ENCODE measurements around the gene SLC25A28.
"Not testable (repeated sequence)": the region's sequence is repeated elsewhere in the genome, so short reads cannot be mapped to it uniquely, and the experiment has no call there.

Gene SLC25A28

GRCh38 chr10:99625124-99625523 is 4.9 kb upstream of the SLC25A28 start:
- DNase-seq = not testable (repeated sequence)

DNA sequence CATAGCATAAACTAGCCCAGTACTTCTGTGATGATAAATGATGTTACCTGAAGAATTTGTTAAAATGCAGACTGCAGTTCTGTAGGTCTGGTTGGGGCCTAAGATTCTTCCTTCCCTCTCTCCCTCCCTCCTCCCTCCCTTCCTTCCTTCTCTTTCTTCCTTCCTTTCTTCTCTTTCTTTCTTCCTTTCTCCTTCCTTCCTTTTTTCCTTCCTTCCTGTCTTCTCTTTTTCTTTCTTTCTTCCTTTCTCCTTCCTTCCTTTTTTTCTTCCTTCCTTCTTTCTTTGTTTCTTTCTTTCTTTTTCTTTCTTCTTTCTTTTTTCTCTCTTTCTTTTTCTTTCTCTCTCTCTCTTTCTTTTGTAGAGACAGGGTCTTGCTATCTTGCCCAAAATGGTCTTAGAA is 3.7 kb upstream of the SLC25A28 start:
- DNase-seq = no peak

GRCh38 chr10:99621454-99622251 is 1.4 kb upstream of the SLC25A28 start:
- DNase-seq = no peak

DNA sequence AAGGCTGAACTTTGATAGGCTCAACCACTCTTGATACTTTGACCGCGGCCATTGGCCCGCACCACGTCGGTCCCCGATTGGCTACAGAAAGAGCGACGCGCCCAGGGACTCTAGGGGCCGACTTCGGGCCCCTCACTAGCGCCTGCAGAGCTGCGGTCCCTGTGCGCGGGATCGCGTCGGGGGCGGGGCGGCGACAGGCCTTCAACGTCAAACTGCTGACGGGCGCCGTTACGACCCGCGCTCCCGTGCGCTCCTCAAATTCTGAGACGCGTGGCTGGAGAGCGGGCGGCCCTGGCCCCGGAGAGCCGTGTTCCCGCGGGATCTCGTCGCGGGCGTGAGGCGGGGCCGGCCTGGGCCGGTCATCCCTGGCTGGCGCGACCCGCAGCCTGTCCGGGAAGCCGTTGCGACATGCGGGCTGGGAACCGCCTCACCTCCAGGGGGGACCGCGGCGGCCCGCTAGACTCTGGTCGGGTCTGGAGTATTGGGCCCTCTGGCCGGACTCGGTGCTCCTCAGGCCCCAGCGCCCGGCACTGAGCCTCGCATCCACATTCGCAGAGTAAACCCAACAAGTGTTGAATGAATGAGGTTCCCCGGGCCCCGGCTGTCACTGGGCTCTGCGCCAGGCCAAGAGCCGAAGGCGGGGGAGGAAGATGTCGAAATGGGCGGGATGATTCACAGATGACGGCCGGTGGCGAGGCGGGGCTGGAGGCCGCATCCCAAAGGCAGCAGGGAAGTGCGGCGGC is 643 bp upstream of the SLC25A28 start:
- peak; percentile 61 for DNase-seq

DNA sequence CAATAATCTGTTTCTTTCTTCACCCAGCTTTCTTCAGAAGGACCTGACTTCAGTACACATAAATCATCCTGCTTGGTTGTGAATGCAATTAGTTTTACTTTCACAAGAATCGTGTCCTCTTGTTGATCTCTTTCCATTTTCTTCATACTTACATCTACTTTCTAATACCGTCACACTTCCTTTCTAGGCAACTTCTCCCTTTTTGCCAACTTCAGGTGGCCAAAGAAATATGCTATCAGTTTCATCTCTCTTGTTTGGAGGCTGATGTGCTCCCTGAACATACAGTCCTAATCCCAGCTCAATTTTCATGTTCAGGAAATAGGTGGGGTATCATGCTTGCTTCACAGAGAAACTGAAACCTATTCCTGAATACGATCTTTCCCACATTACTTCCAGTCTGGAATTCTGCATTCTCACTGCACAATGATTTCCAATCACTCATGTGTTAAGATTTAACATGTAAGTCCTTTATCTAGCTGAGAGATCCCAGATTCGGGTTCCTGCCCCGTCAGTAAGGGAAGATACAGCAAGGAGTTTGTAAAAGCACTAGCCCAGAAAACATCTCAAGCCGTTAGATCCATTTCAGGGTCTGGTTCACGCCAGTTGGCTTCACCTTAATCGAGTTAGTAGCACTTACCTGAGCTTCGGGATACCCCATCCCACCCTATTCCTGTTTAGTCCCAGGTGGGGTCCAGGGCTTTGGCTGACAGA is 994 bp downstream of the SLC25A28 start:
- no peak for DNase-seq

DNA sequence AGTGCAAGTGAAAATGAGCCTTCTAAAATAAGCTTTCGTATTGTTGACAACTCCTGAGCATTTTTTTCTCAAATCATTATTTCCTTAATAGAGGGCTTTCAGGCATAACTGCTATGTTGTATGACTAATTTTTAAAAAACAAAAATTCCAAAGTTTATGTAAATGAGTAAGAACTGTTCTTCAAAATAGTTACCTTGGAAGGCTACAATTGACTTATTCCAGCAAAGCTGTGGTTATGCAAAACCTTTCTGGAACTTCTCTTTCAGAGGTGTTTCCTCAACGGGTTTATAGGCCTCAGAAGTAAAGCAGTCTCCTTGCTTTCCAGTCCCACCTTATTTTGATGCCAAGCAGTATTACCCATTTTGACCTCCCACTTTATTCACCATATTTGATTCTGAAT is 2.5 kb downstream of the SLC25A28 start:
- no peak for DNase-seq

DNA sequence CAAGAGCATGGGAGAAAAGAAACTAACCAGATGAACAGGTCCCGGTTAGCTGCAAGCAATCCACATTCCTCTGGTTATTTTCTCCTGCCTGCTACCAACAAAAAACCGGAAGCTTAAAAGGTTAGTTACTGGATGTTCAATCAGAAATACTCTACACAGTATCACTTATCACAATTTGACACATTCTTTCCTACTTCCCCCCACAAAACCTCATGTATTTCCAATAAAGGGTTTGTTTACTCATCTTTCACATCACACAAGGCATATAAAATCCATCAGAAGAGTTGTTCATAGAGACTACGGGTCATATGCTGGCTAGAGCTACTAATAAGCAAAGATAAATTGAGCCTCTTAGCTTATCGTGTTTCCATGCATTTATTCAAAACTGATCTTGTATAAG is 4.8 kb downstream of the SLC25A28 start:
- DNase-seq = no peak

- peak; percentile 3 for DNase-seq
These were observed 7.9 kb downstream of the SLC25A28 start for GRCh38 chr10:99612167-99612831.

DNA sequence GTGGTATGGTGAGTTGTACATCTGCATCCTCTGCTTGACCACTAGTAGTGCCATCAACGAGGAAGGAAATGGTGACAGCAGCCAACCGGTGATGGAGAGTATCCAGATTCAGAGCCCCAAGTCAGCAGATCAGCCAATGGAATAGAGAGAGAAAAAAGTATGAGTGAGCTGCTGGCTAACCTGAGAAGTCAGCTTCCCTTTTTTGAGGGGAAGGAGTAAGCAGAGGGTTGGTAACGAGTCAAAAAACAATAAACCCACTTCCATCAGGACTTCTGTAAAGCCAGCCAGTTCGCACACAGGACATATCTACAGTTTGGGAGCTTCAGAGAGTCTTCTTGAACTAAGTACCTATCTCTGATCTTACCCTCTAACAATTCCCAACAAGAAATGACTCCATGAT is 8.9 kb downstream of the SLC25A28 start:
- no peak for DNase-seq

DNA sequence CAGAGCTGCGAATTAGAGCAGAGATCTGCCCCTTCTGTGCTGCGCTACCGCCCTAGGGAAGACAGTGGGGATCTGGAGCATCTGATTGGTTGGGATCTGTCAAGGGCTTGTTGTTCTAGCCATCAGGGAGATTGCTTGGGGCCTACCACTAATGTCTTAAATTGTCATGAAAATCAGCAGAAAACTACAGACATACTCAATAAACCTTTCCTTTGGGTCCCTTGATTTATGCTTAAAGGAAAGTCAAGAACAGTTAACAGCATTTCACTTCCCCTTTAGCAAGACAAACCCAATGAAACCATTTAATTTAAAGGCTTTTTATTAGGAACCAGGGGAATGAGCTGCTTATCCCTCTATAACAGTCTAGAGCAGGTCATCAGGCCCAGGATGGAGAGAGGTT is 10.0 kb downstream of the SLC25A28 start:
- no peak for DNase-seq

GRCh38 chr10:99609186-99609585 is 11.1 kb downstream of the SLC25A28 start:
- DNase-seq = no peak

- DNase-seq = no peak
These were observed 14.9 kb downstream of the SLC25A28 start for GRCh38 chr10:99605351-99605750.

GRCh38 chr10:99604862-99605261 is 15.4 kb downstream of the SLC25A28 start:
- DNase-seq = no peak

- no peak for DNase-seq
These were observed 21.3 kb downstream of the SLC25A28 start for GRCh38 chr10:99598781-99599509.

DNA sequence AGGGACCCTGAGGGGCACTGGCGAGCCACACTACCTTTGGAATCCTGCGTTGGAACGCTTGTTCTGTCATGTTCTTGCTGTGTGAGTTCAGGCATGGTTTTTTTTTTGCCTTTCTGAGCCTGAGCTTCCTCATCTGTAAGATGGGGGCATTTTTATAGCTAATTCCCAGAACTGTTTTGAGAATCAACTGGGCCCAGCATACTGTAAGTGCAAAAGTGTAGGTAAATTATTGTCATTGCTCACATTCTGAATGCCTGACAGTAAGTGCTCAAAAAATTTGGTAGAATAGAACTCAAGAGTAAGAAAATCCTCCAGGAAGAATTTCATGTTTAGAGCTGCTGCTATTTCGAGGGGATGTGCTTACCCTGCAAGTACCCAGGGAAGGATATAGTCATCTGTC is 22.2 kb downstream of the SLC25A28 start:
- no peak for DNase-seq

GRCh38 chr10:99596708-99597107 is 23.5 kb downstream of the SLC25A28 start:
- not testable (repeated sequence) for DNase-seq

DNA sequence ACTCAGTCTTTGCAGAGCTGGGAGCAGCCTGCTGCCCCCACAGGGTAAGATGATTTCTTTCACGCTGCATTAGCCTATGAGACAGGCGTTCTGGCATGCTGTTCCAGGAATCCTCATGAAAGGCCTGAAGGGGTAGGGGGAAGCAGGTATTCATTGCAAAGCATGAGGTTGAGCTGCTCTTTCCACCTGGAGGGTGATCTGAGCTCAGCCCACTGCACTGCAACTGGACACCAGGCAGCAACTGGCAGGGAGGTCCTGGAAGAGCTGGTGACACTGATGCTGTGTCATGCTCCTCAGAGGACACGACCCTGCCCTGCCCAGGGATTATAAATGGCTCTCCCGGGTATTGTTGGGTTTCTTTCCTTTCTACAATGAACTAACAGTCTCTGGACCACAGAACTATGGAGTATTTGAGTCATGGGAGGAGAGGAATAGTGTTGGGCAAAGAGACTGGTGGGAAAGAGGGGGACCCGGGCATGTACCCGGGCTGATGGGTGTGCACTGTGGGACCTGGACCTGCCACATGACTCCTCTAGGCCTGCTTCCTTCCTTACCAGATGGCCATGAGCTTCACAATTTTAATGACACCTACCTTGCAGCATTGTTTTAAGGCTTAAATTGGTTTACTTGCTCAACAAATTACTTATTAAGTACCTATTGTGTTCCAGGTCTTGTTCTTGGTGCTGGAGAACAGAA is 24.3 kb downstream of the SLC25A28 start:
- no peak for DNase-seq

GRCh38 chr10:99595236-99595635 is 25.0 kb downstream of the SLC25A28 start:
- DNase-seq = no peak

GRCh38 chr10:99593312-99593711 is 26.9 kb downstream of the SLC25A28 start:
- no peak for DNase-seq

GRCh38 chr10:99590799-99591198 is 29.4 kb downstream of the SLC25A28 start:
- no peak for DNase-seq

DNA sequence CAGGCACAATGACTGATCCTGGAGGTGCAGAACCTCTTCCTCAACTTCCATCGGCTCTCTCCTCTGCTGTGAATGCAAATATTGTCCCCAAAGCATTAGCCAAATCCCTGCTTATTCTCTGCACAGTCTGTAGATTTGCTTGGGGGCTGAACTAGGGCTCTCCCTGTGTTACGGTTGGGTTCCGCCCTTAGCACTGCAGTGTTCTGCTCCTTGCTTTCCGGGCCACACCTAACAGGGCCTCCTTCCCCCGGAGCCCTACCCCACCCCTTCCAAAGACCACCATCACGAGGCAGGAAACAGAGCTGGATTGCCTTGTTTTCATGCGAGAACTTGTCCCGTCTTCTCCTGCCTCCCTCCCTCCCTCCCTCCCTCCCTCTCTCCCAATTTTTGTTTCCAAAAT is 36.6 kb downstream of the SLC25A28 start:
- no peak for DNase-seq

GRCh38 chr10:99582255-99582770 is 37.9 kb downstream of the SLC25A28 start:
- no peak for DNase-seq

Measured in NCI-H446 treated with DMSO at 0.1 percent for 48 hours (cell line).